Heart left ventricle (tissue), 16 donors: Measurements from ENCODE around the gene SH3RF3. TPM values are rescaled to one million over a fixed set of nuclear protein-coding genes. Genes with fewer than 3 reads are reported as not detected.

Source experiments
- ATAC-seq, 4 donors: fragments of 200-7000 bp; cut with Tn5 transposase; one replicate each; pipeline ENCODE4 v1.9.1; 2020 to 2022; ENCODE audit warnings: moderate library complexity in 4 of 4, mild to moderate bottlenecking in 3 of 4, moderate number of reproducible peaks in 1 of 4
- DNase-seq, 5 donors: peaks; one replicate each; pipeline ENCODE4 v3.0.0-alpha.2; 2020
- H3K27ac ChIP-seq, 12 donors: fragments of 200-600 bp; sonication (generic) in 4 of 12; one replicate each; pipeline versions ENCODE4 v1.5.0 to v1.8.0; 2016 to 2022; ENCODE audit warnings: mild to moderate bottlenecking in 2 of 12
- H3K27me3 ChIP-seq, 9 donors: fragments of 200-600 bp; sonication (generic) in 2 of 9; one replicate each; pipeline versions ENCODE4 v1.5.1 to v1.8.0; 2016 to 2022; ENCODE audit warnings: mild to moderate bottlenecking in 3 of 9
- H3K36me3 ChIP-seq, 9 donors: fragments of 200-600 bp; sonication (generic) in 2 of 9; one replicate each; pipeline versions ENCODE4 v1.5.0 to v1.8.0; 2018 to 2022; ENCODE audit warnings: mild to moderate bottlenecking in 2 of 9
- H3K4me1 ChIP-seq, 12 donors: fragments of 200-600 bp; sonication (generic) in 4 of 12; one replicate each; pipeline versions ENCODE4 v1.5.0 to v1.8.0; 2016 to 2022; ENCODE audit warnings: mild to moderate bottlenecking in 3 of 12
- H3K4me3 ChIP-seq, 12 donors: fragments of 200-600 bp; sonication (generic) in 4 of 12; one replicate each; pipeline versions ENCODE4 v1.5.0 to v1.8.0; 2017 to 2022; ENCODE audit warnings: mild to moderate bottlenecking in 9 of 12, moderate library complexity in 4 of 12
- H3K9me3 ChIP-seq, 12 donors: fragments of 200-600 bp; sonication (generic) in 4 of 12; one replicate each; pipeline versions ENCODE4 v1.5.0 to v1.8.0; 2016 to 2022; ENCODE audit warnings: mild to moderate bottlenecking in 1 of 12
- CTCF ChIP-seq, 12 donors: fragments of 200-600 bp; sonication (generic) in 4 of 12; IDR thresholded peaks; one replicate each; pipeline versions ENCODE4 v1.5.0 to v1.8.0; 2018 to 2022; ENCODE audit warnings: antibody characterized with exemption in 12 of 12, mild to moderate bottlenecking in 5 of 12
- POLR2A ChIP-seq, 2 donors: fragments of 450-650 bp; IDR thresholded peaks; one replicate each; pipeline ENCODE4 v1.6.1; 2017; ENCODE audit warnings: antibody characterized with exemption in 2 of 2, mild to moderate bottlenecking in 2 of 2, moderate library complexity in 2 of 2
- WGBS, 4 donors: extraction: QIAGEN DNeasy Blood & Tissue Kit in 2 of 4; methylation state at CpG; one replicate each; pipeline versions ENCODE4 v1.1.5 to v1.1.7; 2013 to 2018; 5-methylcytosine and 5-hydroxymethylcytosine counted together
- intact Hi-C, 10 donors: fragments of 100-400 bp; cut with DNase I; formaldehyde crosslinking; loops; one replicate each; pipeline versions ENCODE4 v1.11.1 to v1.14.2; 2022
- polyA plus RNA-seq, 2 donors: library from polyadenylated mRNA; stranded (reverse); fragments of 200-250 nt; gene quantifications; one replicate each; pipeline ENCODE4 v1.2.3, GENCODE V29; 2013
- total RNA-seq, 9 donors: library from RNA; depleted of rRNA in 2 of 9; stranded (reverse); fragments of >200 nt in 2 of 9; fragmentation: NEBNext Ultra II Directional in 3 of 9; extraction: Animal tissue kit (Norgen Biotek cat#: 25700) in 3 of 9; gene quantifications; one replicate each; pipeline versions ENCODE4 v1.1.0 to v1.2.4, GENCODE V29; 2016 to 2023
- donor health status: ischemic (EF 13 %, LVEDD 7.1; RV severe dilation, severe dysfunction).
- donor health status: healthy with polysubstance abuse.
- donor health status: DM: no; HTN: yes; CAD: no.
- donor health status: DM: no; HTN: no; CAD: no.
- donor health status: ischemic (EF 25% LVEDD 6.9; RV normal size, moderate dysfunction).
- donor health status: ischemic (EF 25% LVEDD 5.7; RV mildly dilated, moderate dysfunction).
- donor health status: healthy.
- donor health status: DM: yes; HTN: yes; CAD: no.
- donor health status: ischemic (EF 35%, LVEDD 5.7; RV mildly dilated, moderate dysfunction).
- donor health status: nonischemic (EF 11% LVEDD 7.7; RV severe dilation, severe dysfunction).
- donor health status: DM: yes; HTN: yes; CAD: no.
- donor health status: PGD.
- donor health status: ischemic (EF 29% LVEDD 5.4; RV normal size, mild dysfunction).
- donor health status: nonischemic (EF 23%, LVEDD 6.1; RV moderate dilation, normal function).

SH3RF3 gene
- total and polyA plus RNA-seq, 11 donors, result 5.2 to 15.7 (median 7.9) TPM

- H3K27me3 ChIP-seq, result no peaks in the 10 kb centered on the region
- no peaks in the 10 kb centered on the region for H3K36me3 ChIP-seq
- ATAC-seq (peak in 3 of 4 donors; percentile 25 to 62 (median 33)), DNase-seq (peak in 3 of 5 donors; percentile 49 to 64 (median 51))
- H3K4me1 ChIP-seq, result peaks cover 0 to 41% (median 24%) of the 10 kb centered on the region in 12 donors
- peaks cover 0 to 10% (median 0%) of the 10 kb centered on the region in 12 donors for H3K9me3 ChIP-seq
- intact Hi-C loops, result loop anchor here in 3 of 10 donors (2.0 to 5.0 kb wide), 3 partner anchors 32 to 37 kb away; partner anchors contain the start of gene SH3RF3 (in 1 of the 3)
- WGBS, 4 donors, result 22 to 52% (median 29%) methylated on average over 3 of the region's 3 CpGs
- H3K4me3 ChIP-seq, result no peak overlapping the region
- peak overlapping the region in 8 of 12 donors; percentile 0 to 26 (median 10) for H3K27ac ChIP-seq
- TF ChIP-seq POLR2A (IDR thresholded peaks at IDR 0.05), result no peak
- no peak for TF ChIP-seq CTCF (IDR thresholded peaks at IDR 0.05)
Observed at GRCh38 chr2:109164739-109165221, 35.8 kb downstream of the SH3RF3 start.

- Histone ChIP-seq H3K36me3 (no peaks in the 10 kb centered on the region), H3K9me3 (peaks cover 0 to 10% (median 0%) of the 10 kb centered on the region in 12 donors), H3K4me1 (peaks cover 0 to 43% (median 36%) of the 10 kb centered on the region in 12 donors), H3K27me3 (no peaks in the 10 kb centered on the region), H3K27ac (no peak overlapping the region), H3K4me3 (no peak overlapping the region)
- ATAC-seq (no peak), DNase-seq (no peak)
- TF ChIP-seq POLR2A (IDR thresholded peaks at IDR 0.05) (no peak), CTCF (IDR thresholded peaks at IDR 0.05) (no peak)
- 65 to 83% (median 66%) methylated on average over 2 of the region's 2 CpGs for WGBS, 4 donors
- intact Hi-C loops, result loop anchor here in 1 of 10 donors (5.0 kb wide), 1 partner anchor 35 kb away; no protein-coding TSS in a partner anchor
Observed at GRCh38 chr2:109166811-109167210, 37.8 kb downstream of the SH3RF3 start.

- Histone ChIP-seq H3K36me3 (no peaks in the 10 kb centered on the region), H3K27me3 (no peaks in the 10 kb centered on the region), H3K4me1 (peaks cover 0 to 51% (median 47%) of the 10 kb centered on the region in 12 donors), H3K9me3 (peaks cover 0 to 6% (median 0%) of the 10 kb centered on the region in 12 donors), H3K4me3 (no peak overlapping the region), H3K27ac (no peak overlapping the region)
- TF ChIP-seq POLR2A (IDR thresholded peaks at IDR 0.05), result no peak
- TF ChIP-seq CTCF (IDR thresholded peaks at IDR 0.05), result no peak
- WGBS, 4 donors, result 95 to 100% (median 97%) methylated on average over 2 of the region's 2 CpGs
- intact Hi-C loops, result loop anchor here in 1 of 10 donors (5.0 kb wide), 1 partner anchor 36 kb away; no protein-coding TSS in a partner anchor
- DNase-seq (no peak), ATAC-seq (no peak)
Observed at GRCh38 chr2:109168086-109168485, 39.1 kb downstream of the SH3RF3 start.

- intact Hi-C loops, result loop anchor here in 1 of 10 donors (5.0 kb wide), 1 partner anchor 36 kb away; no protein-coding TSS in a partner anchor
- WGBS, 4 donors, result 85 to 96% (median 89%) methylated on average over 2 of the region's 2 CpGs
- H3K27ac ChIP-seq, result no peak overlapping the region
- ATAC-seq (no peak), DNase-seq (no peak)
- no peak overlapping the region for H3K4me3 ChIP-seq
- TF ChIP-seq CTCF (IDR thresholded peaks at IDR 0.05) (no peak), POLR2A (IDR thresholded peaks at IDR 0.05) (no peak)
- H3K9me3 ChIP-seq, result peaks cover 0 to 6% (median 0%) of the 10 kb centered on the region in 12 donors
- H3K27me3 ChIP-seq, result no peaks in the 10 kb centered on the region
- H3K4me1 ChIP-seq, result peaks cover 0 to 54% (median 50%) of the 10 kb centered on the region in 12 donors
- H3K36me3 ChIP-seq, result no peaks in the 10 kb centered on the region
Observed at GRCh38 chr2:109168716-109169115, 39.7 kb downstream of the SH3RF3 start.
